Erythroblast (primary cell): ENCODE results near the gene PAPOLA.

ENCODE experiments used
- GATA1 ChIP-seq: IDR thresholded peaks from 2 replicates; pipeline ENCODE4 v1.6.1; 2011; ENCODE audit warnings: low read depth, mild to moderate bottlenecking, control low read depth, low read length, moderate library complexity
- POLR2A ChIP-seq: IDR thresholded peaks from 2 replicates; pipeline ENCODE4 v1.6.1; 2011; ENCODE audit warnings: mild to moderate bottlenecking, low read length

- no peak for TF ChIP-seq POLR2A
- TF ChIP-seq GATA1: no peak
Measured at GRCh38 chr14:96482986-96483385, 19.2 kb upstream of the PAPOLA start.
